Astrocyte of the spinal cord (primary cell): ENCODE results near the gene TTC9.

Experiments
- DNase-seq: peaks from one replicate; pipeline ENCODE4 v3.0.0; 2011; ENCODE audit warnings: low read depth, low spot score
- H3K4me3 ChIP-seq: 2 replicates; pipeline ENCODE4 v1.5.1; 2011; ENCODE audit warnings: low read depth, mild to moderate bottlenecking, low read length, moderate library complexity
- CTCF ChIP-seq: IDR thresholded peaks from 2 replicates; pipeline ENCODE4 v1.5.1; 2012; ENCODE audit warnings: low read depth, mild to moderate bottlenecking, low read length, inconsistent platforms
- in situ Hi-C: cut with HindIII; loops from 2 replicates; pipeline ENCODE4 v1.10.0; 2017; ENCODE audit warnings: low sequenced_read_pairs

Gene TTC9

DNA sequence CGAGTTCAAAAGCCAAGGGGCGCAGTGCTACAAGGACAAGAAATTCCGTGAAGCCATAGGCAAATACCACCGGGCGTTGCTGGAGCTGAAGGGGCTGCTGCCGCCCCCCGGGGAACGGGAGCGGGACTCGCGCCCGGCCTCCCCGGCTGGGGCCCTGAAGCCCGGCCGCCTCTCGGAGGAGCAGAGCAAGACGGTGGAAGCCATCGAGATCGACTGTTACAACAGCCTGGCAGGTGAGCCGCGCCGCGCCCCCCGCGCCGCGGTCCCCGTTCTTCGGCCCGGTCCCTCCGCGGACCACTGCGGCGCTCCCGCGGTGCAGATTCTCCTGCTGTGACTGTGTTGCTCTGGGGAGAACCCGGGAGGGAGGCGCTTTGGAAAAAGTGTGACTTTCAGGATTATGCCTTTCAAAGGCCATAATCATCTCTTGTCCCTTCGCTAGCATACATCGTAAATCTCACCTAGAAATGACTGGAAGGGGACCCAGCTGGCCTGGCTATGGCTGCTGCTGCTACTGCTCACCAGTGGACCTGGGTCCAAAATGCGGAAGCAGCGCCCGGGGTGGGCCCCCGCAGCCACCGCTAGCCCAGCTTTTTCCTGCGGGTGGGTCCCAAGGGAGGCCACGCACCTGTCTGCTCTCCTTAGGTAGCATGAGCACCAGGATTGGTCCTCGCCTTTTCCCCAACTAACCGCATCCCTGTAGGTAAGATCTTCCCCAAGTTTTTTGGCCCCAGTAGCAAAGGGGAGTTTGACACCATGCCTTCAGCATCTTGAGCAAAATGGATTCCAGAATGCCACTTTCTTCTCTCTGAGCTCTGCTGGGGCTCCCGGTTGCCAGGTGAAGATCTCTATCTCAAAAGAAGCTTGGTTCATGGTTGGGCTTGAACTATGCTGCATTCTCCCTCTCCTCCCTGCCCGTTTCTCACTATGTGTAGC lies 853 bp downstream of the TTC9 start:
- in situ Hi-C loops = no loop called here
- H3K4me3 ChIP-seq = peak overlapping the region; percentile 38
- no peak for DNase-seq
- TF ChIP-seq CTCF = no peak

DNA sequence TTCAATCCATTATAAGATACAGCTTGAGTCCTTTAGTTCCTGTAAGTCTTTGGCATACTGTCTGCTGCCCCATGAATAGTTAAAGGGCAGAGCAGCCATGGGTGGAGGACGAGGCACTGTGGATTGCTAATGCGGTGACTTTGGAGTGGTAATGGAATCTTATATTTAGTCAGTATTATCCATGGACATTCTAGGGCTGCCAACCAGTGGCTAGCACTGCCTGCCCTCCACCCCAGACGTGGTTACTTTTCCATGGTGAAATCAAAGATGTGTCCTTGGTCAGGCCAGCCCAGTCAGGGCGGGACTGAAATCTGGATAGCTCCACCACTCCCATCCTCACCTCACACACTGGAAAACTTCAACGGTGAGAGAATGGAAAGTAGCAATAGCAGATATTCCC lies 2.3 kb downstream of the TTC9 start:
- no peak for DNase-seq
- in situ Hi-C loops = no loop called here
- no peak for TF ChIP-seq CTCF
- H3K4me3 ChIP-seq = no peak overlapping the region

GRCh38 chr14:70645892-70646291 lies 4.2 kb downstream of the TTC9 start:
- DNase-seq = no peak
- in situ Hi-C loops = no loop called here
- no peak overlapping the region for H3K4me3 ChIP-seq
- TF ChIP-seq CTCF = no peak

DNA sequence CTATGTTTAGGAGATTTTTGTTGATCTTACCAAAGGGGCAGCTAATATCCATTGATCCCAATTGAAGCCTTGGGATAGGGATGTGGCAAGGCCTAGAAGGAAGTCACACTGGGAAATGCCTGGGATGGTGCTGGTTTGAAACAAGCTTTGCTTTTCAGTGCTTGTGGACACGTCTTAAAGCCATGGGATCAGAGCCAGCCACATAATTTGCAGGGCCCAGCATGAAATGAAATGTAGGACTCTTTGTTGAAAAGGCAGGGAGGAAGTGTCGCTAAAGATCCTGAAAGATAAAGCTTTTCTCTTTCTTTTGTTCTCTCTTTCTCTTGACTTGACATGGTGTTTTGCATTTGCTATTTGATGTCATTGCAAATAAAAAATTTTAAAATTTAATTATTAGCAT lies 5.0 kb downstream of the TTC9 start:
- in situ Hi-C loops = no loop called here
- no peak overlapping the region for H3K4me3 ChIP-seq
- no peak for TF ChIP-seq CTCF
- DNase-seq = no peak

DNA sequence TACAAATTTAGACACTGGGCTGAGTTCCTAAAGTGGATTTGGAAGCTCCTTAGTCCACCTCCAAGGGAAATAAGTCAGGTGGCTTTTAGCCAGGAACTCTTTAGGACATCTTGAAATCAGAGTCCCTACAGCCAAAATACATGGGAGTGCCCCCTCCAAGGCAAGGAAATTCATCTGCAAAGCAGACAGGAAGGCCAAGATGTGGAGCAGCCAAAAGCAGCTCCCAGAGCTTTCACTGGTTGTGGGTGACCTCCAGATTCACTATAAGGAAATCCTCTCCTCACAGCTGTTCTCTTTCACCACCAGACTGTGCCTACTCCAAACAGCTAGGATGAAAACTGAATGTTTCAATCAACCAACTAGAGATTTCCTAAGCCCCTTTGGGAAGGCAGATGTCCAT lies 6.6 kb downstream of the TTC9 start:
- no peak for TF ChIP-seq CTCF
- in situ Hi-C loops = no loop called here
- no peak overlapping the region for H3K4me3 ChIP-seq
- DNase-seq = no peak

DNA sequence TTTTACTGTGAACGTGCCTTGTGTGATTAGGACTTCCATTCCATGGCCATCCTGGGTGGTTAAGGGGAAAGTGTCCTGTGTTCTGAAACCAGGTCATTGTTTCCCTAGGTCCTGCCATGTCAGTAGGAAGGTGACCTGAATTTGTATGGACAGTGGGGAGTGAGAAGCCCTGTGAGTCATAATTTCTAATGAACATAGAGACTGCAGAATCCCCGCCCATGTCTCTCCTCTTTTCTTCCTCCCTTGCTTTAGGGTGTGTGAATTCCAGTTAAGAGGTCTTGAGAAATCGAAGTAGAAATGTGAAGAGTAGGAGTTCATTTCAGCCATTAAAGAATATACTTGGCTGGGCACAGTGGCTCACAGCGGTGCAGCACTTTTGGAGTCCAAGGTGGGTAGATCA lies 8.1 kb downstream of the TTC9 start:
- no peak overlapping the region for H3K4me3 ChIP-seq
- DNase-seq = no peak
- in situ Hi-C loops = no loop called here
- TF ChIP-seq CTCF = no peak
